NCI-H526 treated with DMSO at 0.1 percent for 48 hours (cell line): Measurements from ENCODE around the gene PDE7B.
A peak's percentile ranks its signal among the peaks of the same experiment; 100 is the strongest.
"Not testable (repeated sequence)": the region's sequence is repeated elsewhere in the genome, so short reads cannot be mapped to it uniquely, and the experiment has no call there.

Experiments
- DNase-seq: peaks from one replicate; lab custom pipeline; 2025; lab: John Stamatoyannopoulos, UW

Gene PDE7B

DNA sequence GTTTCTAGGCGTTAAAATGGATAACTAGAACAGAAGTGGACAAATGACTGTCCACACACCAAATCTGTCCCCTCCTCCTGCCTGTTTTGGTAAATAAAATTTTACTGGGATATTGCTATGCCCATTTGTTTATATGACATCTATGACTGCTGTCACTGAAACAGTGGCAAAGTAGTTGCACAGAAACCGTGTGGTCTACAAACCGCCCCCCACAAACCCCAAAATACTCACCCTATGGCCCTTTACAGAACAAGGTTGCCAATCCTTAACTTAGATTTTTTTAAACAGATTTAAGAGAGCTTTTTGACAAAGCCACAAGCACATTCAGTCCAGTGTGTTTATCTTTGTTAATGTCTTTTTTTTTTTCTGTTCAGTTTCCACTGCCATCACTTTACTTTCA is 260.8 kb downstream of the PDE7B start:
- no peak for DNase-seq

DNA sequence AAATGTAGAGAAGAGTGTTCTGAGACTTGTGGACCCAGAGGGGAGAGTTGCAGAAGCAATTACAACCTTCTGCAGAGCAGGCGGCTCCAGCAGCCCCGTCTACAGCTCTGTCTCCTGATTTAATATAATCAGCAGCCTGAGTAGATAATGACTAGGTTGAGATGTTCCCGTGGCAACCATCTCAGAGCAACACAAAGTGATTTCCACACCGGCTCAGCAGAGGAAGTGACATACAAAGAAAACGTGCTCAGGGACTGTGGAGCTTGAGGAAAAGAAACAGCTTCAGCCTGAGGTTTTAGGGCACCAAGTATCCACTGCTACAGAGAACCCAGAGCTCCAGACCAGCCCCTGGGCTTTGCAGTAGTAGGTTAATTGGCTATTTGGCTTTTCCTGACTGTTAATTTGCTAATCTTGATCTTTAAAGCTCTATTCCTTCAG is 262.3 kb downstream of the PDE7B start:
- peak; percentile 2 for DNase-seq

DNA sequence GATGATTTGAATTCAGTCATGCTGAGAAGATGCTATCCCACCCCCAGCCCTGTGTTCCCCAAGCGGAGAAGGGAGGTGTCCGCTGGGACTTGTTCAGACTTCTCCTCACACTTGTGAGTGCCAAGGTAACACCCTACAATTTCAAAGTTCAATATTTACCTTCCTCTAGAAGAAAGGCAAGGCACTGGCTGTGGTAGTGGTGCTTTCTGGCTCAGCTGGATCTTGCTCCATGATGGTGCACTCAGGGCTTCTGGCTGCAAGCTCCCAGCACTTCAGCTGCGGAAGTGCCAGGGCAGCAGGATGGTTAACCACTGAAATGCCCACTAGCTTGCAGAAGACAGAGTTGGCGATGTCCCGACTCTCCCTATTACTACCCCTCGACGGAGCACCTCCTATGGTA is 263.2 kb downstream of the PDE7B start:
- DNase-seq: no peak

DNA sequence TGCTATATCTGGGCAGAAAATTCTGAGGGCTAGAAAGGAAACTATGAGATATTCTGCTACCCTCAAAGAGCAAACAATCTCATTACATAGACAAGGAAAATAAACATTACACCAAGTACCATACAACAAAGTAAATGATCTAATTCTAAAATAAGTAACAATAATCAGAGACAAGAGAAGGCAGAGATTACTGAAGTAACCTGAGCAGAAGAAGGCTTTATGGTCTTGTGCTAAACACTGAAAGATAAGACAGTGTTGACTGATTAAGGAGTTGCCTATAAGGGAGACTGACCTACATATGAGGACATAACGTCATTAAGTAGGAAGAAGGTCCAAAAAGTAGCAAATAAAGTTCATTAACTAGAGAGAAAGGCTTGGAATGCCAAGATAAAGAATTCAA is 264.4 kb downstream of the PDE7B start:
- no peak for DNase-seq

DNA sequence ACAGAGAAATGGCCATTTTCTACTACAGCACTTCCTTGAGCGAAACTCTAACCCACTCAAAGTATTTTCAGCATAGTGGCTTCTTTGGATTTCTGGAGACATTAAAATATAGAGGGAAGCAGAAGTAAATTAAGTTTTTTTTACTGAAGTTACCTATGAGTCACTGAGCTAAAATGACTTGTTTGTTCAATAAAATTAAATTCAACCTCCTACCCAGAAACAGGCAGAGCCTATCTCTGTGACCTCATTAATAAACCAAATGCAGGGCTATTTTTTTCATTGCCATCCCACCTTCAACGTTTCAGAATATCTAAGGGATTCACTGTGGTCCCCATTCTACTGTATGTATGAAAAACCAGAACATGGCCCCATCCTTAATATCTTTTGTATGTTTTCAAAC is 265.6 kb downstream of the PDE7B start:
- DNase-seq: no peak

DNA sequence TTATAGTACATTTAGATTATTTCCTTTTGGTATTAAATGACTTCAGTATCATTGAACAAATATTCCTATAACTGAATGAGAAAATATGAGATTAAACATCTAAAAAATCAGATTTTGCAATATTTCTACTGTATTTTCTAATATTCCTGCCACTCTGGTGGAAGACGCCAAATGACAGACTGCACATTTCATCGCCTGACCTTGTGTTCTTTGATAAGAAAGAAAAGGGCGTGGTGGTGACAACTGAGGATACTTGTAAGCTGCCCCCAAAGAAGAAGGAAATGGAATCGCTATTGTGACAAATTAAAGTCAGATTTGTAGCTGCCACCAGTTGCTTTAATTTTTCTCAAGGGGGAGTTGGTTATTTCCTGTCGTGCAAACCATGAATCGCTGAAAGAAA is 267.3 kb downstream of the PDE7B start:
- no peak for DNase-seq

DNA sequence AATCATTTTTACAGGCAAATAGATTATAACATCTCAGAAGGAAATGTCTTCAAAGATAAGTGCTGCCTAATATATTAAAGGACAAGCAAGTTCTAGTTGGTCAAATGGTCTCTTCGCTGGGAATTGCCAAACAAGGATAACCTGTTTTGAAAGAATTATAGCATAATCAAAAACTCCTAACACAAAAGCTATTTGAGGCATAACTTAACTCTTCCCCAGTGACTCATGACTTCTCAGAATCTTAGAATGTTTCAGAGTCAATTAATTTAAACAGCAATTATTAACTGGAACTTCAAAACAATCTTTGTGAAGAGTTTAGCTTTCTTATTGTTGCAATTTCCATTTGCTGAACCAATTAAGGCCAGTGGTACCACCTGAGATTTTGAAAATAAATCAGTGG is 272.0 kb downstream of the PDE7B start:
- DNase-seq: no peak

DNA sequence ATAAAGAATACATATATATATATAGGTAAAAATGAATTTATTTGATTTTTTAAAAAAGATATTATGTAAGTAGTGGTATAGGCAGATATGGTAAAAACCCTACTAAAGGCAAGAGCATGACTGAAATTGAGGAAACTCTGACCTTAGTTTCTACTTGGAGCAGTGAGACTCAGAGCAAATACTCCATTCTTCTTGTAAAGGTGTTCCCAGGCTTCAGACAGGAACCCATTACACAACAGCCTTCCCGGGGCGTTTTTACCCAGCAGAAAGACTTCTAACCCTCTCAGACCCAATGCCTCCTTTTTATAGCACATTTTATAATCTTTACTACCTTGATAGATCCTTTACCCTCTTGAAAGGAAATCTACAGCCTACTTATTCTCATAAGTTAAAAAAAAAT is 274.1 kb downstream of the PDE7B start:
- DNase-seq: no peak

DNA sequence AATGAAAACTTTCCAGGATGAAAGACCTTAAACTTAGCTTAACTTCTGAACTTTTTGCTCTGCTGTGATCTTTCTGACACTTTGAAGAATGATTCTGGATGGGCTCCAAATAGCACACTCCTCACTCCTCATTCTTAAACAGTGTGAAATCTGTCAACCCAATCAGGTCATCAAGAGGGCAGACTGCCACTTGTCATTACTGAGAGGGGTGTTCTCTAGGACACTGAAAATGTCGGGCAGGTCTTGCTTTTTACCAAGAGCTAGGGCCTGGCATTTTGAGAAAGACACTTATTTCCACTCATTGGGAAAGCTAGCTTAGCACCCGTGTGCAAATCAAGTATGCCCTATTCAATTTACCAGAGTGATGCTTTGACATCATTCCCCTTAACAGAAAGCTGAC is 276.4 kb downstream of the PDE7B start:
- no peak for DNase-seq

DNA sequence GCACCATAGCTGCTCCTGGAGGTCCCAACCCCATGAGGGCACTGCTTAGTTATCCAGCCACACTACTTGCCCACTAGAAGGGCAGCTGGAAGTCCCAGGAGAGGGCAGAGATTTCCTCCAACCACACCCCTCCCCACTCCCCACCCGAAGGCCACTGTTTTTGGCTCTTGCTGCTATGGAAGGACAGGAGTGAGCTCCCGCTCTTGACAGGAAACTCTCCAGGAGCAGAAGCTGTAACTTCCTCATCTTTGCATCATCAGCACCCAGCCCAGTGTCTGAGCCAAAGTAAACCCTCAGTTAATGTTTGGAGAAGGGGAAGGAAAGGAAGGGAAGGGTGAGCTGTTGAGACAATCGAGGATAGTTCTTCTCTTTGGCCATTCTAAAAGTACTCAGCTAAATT is 277.9 kb downstream of the PDE7B start:
- no peak for DNase-seq

DNA sequence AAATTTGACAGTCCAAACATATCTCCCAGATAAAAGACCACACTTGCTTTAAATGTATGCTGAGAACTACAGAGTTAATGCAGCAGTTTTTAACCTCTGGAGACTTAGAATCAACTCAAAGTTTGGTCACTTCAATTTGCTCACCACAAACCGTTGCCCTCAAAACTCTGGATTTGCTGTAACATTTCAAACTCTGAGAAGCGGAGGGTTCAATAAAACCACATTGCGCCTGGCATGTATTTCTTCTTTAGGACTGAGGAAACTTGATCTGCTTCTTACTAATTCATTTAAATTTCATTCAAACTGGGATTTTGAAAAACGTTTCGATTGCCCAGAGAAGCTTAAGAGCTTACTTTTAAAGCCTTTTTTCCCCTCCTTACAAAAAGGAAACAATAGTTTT is 282.8 kb downstream of the PDE7B start:
- no peak for DNase-seq

DNA sequence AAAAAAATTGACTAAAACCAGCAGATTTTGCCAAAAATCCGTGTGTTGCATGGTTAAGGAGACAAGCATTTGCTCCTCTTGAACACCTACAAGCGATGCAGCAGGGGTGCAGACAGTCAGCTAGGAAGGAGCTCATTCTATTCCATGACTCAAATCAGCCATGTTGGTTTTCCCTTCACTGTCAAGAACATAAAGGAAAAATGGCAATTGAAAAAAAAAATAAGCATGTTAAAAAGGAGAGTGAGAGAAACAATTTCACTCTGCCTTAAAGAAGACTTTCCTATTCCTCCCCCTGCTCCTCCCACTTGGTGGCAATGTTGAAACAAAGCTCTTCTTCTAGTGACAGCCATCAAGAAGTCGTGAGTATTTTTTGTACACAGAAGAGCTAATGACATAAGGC is 283.2 kb downstream of the PDE7B start:
- DNase-seq: no peak

DNA sequence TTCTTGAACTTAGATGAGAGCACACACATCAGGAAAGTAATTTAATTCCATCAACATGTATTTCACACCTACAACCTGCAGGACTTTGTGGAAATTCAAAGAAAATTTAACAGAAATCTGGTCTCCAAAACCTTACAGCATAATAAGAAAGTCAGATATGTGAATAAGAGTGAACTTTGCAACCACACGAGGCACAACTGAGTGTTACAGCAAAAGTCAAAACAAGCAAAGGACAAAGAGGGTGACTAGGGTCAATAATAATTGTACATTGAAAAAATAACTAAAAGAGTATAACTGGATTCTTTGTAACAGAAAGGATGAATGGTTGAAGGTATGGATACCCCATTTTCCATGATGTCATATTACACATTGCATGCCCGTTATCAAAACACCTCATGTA is 284.8 kb downstream of the PDE7B start:
- no peak for DNase-seq

DNA sequence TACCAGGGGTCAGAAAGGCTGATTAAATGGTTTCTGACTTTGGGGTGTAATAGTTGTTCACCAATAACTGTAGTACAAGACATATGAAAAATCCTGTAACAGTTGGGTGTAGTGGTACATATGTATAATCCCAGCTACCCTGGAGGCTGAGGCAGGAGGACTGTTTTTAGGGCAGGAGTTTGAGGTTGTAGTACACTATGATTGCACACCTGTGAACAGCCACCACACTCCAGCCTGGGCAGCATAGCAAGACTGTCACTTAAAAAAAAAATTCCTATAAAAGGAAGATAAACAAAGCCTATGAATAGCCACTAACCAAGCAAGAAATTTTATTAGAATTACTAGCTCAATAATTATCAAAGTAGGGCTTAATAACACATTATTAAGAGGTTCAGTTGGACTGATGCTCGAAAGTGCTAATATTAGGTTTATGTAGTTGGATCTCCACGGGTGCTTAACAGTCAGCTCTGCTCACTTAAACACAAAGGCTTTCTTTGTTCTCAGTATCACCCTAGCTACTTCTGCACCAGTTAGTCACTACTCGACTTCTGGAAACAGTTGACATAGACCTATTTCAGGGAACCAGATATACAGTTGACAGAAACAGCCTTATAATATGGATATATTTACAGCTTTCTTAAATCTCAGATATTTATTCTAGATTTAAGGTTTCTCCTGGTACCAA is 285.6 kb downstream of the PDE7B start:
- peak; percentile 4 for DNase-seq

DNA sequence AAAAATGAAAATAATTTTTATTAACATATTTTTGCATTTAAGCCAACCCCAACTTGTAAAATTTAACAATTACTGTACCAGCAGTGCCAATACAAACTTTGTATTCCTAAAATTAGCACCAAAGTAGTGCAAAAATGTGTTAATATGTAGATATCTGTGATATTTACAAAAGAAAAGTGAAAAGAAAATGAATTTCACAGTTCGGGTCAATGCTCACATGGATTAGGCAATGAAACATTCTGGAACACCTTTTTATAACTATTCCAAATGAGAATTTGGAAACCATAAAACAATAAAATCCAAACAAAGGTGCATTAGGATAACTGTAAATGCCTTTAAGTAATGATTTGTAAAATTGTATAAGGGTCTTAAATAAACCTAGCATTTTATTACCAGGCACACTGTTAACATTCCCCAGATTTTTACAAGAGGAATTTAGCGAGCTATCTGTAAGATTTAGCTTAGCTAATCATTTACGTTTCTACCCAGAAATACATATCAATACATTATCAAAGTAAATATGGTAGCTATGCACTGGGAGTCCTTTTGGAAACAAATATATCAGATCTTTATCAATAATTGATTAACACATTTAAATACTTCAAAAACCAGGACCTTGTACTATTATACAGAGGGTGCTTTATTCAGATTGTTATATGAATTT is 286.4 kb downstream of the PDE7B start:
- no peak for DNase-seq

DNA sequence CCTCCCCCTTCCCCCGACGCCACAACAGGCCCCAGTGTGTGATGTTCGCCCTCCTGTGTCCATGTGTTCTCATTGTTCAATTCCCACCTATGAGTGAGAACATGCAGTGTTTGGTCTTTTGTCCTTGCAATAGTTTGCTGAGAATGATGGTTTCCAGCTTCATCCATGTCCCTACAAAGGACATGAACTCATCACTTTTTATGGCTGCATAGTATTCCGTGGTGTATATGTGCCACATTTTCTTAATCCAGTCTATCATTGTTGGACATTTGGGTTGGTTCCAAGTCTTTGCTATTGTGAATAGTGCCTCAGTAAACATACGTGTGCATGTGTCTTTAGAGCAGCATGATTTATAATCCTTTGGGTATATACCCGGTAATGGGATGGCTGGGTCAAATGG is 287.6 kb downstream of the PDE7B start:
- not testable (repeated sequence) for DNase-seq

DNA sequence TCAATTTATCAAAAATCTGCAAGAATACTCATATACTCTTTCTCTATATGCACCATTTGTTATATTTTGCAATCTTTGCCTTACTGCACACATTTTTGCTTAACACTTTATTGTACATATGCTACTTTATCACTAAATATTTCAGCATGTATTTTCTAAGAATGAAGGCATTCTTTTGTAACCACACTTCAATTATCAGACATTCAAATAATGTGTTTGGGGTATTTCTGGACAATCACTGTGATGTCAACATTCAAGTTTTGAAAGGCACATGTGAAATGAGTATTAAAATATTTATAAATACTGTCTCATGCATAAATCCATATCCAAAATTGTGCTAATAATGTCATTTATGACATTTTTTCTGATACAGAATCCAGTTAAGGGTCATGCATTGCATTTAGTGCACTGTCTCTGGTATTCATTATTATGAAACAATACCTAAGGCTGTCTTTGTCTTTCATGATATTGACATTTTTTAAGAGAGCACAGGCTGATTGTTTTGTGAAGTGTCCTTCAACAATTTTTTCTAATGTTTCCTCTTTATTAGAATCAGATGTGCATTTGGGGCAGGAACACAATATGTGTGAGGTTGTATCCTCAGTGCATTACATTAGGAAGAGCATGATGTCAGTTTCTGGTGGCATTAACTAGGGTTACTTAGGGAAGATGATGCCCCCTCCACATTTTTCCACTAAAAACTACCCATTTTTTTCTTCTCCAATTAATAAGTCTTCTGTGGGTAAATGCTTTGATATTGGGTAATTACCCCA is 292.9 kb downstream of the PDE7B start:
- no peak for DNase-seq

DNA sequence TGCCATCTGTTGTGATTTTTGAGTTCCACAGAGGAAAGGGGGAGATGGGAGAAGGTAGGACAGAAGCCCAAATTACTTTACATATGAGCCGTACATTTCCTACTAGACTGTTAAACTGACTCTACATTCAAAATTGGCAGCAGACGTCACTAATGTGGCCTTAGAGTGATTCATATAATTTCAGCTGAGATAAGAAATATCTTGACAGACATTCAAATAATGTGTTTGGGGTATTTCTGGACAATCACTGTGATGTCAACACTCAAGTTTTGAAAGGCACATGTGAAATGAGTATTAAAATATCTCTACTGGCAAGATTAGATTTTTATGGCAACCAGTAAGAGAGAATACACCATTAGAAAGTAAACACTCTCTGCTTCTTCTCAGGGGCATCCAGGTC is 294.6 kb downstream of the PDE7B start:
- no peak for DNase-seq

DNA sequence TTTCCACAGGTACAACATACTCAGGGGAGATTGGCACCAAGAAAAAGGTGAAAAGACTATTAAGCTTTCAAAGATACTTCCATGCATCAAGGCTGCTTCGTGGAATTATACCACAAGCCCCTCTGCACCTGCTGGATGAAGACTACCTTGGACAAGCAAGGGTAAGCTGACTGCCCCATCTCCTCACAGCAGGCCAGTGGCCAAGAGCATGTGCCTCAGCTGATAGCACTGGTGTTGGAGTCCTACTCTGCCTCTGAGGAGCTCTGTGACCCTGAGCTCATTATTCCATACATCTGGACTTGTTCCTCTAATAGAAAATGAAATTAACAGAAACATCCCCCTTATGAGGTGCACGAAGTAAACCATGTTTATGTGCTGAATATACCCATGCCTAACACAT is 295.8 kb downstream of the PDE7B start:
- DNase-seq: no peak

DNA sequence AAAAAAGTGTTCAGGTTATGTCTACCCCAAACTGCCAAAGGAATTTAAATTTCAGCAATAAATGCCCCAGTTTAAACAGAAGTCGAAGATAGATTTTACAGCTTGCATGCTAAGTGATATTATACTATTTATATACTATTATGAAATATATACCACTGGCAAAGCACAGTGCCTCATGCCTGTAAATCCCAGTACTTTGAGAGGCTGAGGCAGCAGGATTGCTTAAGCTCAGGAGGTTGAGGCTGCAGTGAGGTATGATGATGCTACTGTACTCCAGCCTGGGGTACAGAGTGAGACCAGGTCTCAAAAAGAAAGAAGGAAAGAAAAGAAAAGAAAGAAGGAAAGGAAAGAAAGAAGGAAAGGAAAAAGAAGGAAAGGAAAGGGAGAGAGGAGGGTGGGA is 296.6 kb downstream of the PDE7B start:
- DNase-seq: no peak

DNA sequence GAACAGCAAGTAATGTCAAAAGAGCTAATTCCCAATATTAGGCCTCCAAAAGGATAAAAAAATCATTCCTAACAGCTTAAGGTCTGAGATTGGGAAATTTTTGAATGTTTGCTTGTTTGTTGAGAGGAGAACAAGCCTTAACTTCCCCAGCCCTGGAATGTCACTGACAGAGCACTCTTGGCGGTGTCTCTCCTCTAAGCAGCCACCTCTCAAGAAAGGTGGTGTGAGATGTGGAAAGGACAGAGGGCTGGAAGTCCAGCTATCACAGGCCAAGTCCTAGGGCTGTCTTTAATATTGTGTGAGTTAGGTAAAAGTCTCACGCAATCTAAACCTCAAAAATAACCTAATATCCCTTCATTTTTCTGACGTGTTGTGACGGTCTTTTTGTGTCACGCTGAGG is 297.0 kb downstream of the PDE7B start:
- no peak for DNase-seq

DNA sequence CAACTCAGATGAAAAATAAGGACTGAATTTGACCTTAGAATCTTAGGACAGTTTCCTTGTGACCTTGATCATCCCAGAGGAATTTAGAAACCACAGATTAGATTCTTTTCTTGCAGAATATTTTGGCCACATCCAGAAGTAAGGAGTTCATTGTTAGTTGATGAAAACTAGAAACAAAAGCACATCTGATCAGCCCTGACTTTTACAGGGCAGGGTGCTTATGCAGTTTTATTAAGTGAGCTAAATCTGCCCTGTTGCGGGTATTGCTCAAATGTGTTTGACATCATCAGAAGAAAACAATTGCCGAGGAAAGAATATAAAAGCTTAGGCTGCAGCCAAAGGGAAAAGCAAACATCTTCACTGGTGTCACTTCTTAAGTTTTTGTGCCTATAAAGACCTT is 297.8 kb downstream of the PDE7B start:
- no peak for DNase-seq

DNA sequence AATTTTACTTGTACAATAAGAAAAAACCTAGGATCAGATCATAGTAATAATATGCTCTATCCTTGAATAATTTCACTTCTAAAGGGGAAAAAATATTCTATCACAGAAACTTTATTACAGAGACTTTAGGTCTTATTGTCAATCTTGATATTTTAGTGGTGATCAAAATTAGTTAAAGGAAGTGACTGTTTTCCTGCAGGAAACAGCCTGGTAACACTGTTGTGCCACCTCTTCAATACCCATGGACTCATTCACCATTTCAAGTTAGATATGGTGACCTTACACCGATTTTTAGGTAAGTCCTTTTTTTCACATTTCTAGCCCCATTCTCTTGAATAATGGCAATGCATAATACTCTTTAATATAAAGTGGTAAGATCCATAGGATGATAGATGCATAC is 299.5 kb downstream of the PDE7B start:
- DNase-seq: no peak
